Psoas muscle (tissue), 8 donors: ENCODE data around the gene PLCXD1. TPM values are rescaled to one million over a fixed set of nuclear protein-coding genes. Genes with fewer than 3 reads are reported as not detected.
A peak's percentile ranks its signal among the peaks of the same experiment; 100 is the strongest.

Experiments
- ATAC-seq, 4 donors: fragments of 200-7000 bp; cut with Tn5 transposase; one replicate each; pipeline ENCODE4 v1.9.1; 2020; ENCODE audit warnings: moderate library complexity in 3 of 4, mild to moderate bottlenecking in 2 of 4
- DNase-seq, 2 donors: peaks; one replicate each; pipeline ENCODE4 v3.0.0-alpha.2; 2020
- H3K27ac ChIP-seq: fragments of 200-600 bp; one replicate; pipeline ENCODE4 v1.8.0; 2022
- H3K27me3 ChIP-seq, 3 donors: fragments of 200-600 bp in 1 of 3; one replicate each; pipeline versions ENCODE4 v1.6.1 to v1.8.0; 2013 to 2022; ENCODE audit warnings: low read length in 2 of 3, mild to moderate bottlenecking in 2 of 3, moderate library complexity in 1 of 3; ENCODE audit not compliant: insufficient read depth in 3 of 3
- H3K36me3 ChIP-seq, 2 donors: fragments of 200-600 bp in 1 of 2; one replicate each; pipeline versions ENCODE4 v1.6.1 to v1.8.0; 2013 to 2022; ENCODE audit warnings: low read depth in 1 of 2, mild to moderate bottlenecking in 1 of 2, moderate library complexity in 1 of 2; ENCODE audit not compliant: insufficient read depth in 1 of 2
- H3K4me1 ChIP-seq: fragments of 200-600 bp; one replicate; pipeline ENCODE4 v1.8.0; 2022
- H3K4me3 ChIP-seq: fragments of 200-600 bp; one replicate; pipeline ENCODE4 v1.8.0; 2022; ENCODE audit warnings: mild to moderate bottlenecking
- H3K9me3 ChIP-seq: fragments of 200-600 bp; one replicate; pipeline ENCODE4 v1.8.0; 2022
- CTCF ChIP-seq: fragments of 200-600 bp; IDR thresholded peaks from one replicate; pipeline ENCODE4 v1.8.0; 2022; ENCODE audit warnings: antibody characterized with exemption
- WGBS, 3 donors: extraction: QIAGEN DNeasy Blood & Tissue Kit; methylation state at CpG; one replicate each; pipeline versions ENCODE4 v1.1.6 to v1.1.7; 2013; 5-methylcytosine and 5-hydroxymethylcytosine counted together
- intact Hi-C, 2 donors: fragments of 100-400 bp; cut with DNase I; formaldehyde crosslinking; loops; one replicate each; pipeline versions ENCODE4 v1.11.0 to v1.14.2; 2022
- polyA plus RNA-seq, 3 donors: library from polyadenylated mRNA; stranded (reverse); fragments of 200-250 nt; gene quantifications; one replicate each; pipeline ENCODE4 v1.2.3, GENCODE V29; 2013
- total RNA-seq, 4 donors: library from RNA; stranded (reverse); fragmentation: NEBNext Ultra II Directional in 2 of 4; extraction: Animal tissue kit (Norgen Biotek cat#: 25700) in 2 of 4; gene quantifications; one replicate each; pipeline versions ENCODE4 v1.2.1 to v1.2.4, GENCODE V29; 2021 to 2023
- donor health status: healthy with polysubstance abuse.
- donor health status: DM: no; HTN: no; CAD: no; lungs with moderate emphysema.
- donor health status: Bipolar disorder and iron deficiency.
- donor health status: healthy.
- donor health status: DM: yes; HTN: yes; CAD: no.
- donor health status: DM: no; HTN: no; CAD: no.
- donor health status: DM: no; HTN: no; CAD: no.
- donor health status: DM: yes; HTN: yes; CAD: no.

PLCXD1 gene
- total and polyA plus RNA-seq, 7 donors: 0.89 to 16.3 (median 2.3) TPM

DNA sequence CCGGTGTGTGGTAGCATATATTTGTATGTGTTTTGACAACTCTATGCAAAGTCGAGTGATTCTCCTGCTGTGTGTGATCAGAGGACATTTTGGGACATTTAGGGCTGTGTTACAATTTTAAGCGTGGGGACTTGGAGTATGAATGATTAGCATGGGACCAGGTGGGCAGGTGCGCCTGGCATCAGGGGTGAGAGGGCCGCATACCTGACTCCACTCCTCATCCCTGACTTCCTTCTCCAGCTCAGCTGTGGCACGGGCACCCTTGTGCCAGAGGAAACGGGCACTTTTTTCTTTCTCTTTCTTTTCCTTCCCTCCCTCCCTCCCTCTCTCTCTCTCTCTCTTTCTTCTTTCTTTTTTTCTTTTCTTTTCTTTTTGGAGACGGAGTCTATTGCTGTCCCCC, 15.7 kb upstream of the PLCXD1 start:
- TF ChIP-seq CTCF: no peak
- peaks cover 0 to 1% (median 0%) of the 10 kb centered on the region in 3 donors for H3K27me3 ChIP-seq

DNA sequence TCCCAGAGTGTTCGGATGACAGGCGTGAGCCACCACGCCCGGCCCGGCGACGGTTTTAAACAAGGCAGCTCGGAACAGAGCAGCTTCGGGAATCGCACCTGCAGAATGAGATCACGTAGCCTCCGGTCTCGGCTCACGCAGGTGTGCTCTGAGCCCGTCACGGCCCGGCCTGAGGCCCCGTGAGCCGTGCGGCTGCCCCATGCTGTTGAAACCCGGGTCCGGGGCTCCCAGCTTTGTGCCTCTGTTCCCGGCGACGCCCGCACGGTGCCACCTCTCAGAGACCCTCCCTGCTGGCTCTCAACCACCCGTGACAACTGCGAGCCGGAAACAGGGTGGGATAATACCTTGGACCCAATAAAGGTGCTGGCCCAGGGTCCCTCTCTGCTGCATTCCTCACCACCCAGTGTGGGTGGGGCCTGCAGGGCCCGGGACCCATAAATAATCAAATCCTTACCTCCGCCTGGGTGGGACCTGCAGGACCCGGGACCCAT, 13.4 kb upstream of the PLCXD1 start:
- WGBS, 3 donors: 80 to 85% (median 83%) methylated on average over 33 of the region's 33 CpGs
- Histone ChIP-seq H3K4me1 (no peaks in the 10 kb centered on the region), H3K27me3 (no peaks in the 10 kb centered on the region), H3K4me3 (no peak overlapping the region), H3K9me3 (no peaks in the 10 kb centered on the region), H3K36me3 (no peaks in the 10 kb centered on the region), H3K27ac (no peak overlapping the region)
- DNase-seq: peak in 1 of 2 donors; percentile 27
- no peak for TF ChIP-seq CTCF
- no peak for ATAC-seq
- intact Hi-C loops: no loop called here

More for the DNA sequence above, 15.7 kb upstream of the PLCXD1 start:
- 77 to 86% (median 85%) methylated on average over 8 of the region's 8 CpGs for WGBS, 3 donors
- Histone ChIP-seq H3K4me1 (no peaks in the 10 kb centered on the region), H3K27ac (no peak overlapping the region), H3K9me3 (no peaks in the 10 kb centered on the region), H3K4me3 (no peak overlapping the region), H3K36me3 (no peaks in the 10 kb centered on the region)
- DNase-seq (no peak), ATAC-seq (no peak)
- intact Hi-C loops: no loop called here

DNA sequence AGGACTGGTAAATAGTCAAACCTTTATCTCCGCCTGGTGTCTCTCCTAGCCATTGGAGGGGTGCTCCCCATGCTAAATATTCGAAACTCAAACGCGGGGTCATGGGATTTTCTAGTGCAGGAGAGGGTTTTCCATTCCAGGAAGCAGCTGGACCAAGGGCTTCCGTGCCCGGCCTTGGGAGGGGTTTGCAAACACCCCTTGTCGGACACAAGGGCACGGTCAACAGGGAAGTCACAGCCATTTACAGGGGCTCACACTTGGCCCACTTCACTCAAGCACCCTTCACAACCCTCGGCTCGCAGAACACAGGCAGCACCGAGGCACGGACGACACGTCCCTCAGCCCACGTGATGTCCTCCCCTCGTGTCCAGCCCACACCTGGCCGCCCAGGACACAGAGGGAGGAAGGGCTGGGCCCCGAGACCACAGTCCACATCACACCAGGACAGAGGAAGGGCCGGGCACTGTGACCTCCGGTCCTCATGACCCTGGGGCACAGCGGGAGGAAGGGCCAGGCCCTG, 10.3 kb upstream of the PLCXD1 start:
- no peak overlapping the region for H3K4me3 ChIP-seq
- 64 to 91% (median 87%) methylated on average over 19 to 21 of the region's 21 CpGs for WGBS, 3 donors
- no peaks in the 10 kb centered on the region for H3K4me1 ChIP-seq
- peaks cover 0 to 3% (median 0%) of the 10 kb centered on the region in 3 donors for H3K27me3 ChIP-seq
- peak in 1 of 2 donors; percentile 43 for DNase-seq
- no peaks in the 10 kb centered on the region for H3K9me3 ChIP-seq
- no peak overlapping the region for H3K27ac ChIP-seq
- TF ChIP-seq CTCF: no peak
- ATAC-seq: no peak
- intact Hi-C loops: no loop called here
- H3K36me3 ChIP-seq: no peaks in the 10 kb centered on the region

- WGBS, 3 donors: 57 to 69% (median 66%) methylated on average over 15 to 16 of the region's 16 CpGs
- Histone ChIP-seq H3K4me3 (peak overlapping the region; percentile 65), H3K27ac (no peak overlapping the region), H3K27me3 (peaks cover 0 to 9% (median 7%) of the 10 kb centered on the region in 3 donors), H3K4me1 (peaks cover 5% of the 10 kb centered on the region), H3K36me3 (no peaks in the 10 kb centered on the region), H3K9me3 (no peaks in the 10 kb centered on the region)
- ATAC-seq (peak in 2 of 4 donors; percentile 30 to 41), DNase-seq (peak in 1 of 2 donors; percentile 71)
- TF ChIP-seq CTCF: no peak
- intact Hi-C loops: no loop called here
These were observed 6.2 kb upstream of the PLCXD1 start for GRCh38 chrX:274904-275475.
